Measurements from ENCODE around the gene HOXB3.

The HOXB3 gene

GRCh38 chr17:48596735-48597527, 6.9 kb upstream of the HOXB3 start (continued):
- TF ChIP-seq ZNF555 (tag by site-specific recombination; conservative IDR thresholded peaks at IDR 0.05) (no peak), ZNF639 (tag by site-specific recombination; IDR thresholded peaks at IDR 0.05) (0 out of 2 replicates have a peak, but pooled peaks have one; percentile 23), ZFHX2 (tag by site-specific recombination; conservative IDR thresholded peaks at IDR 0.05) (peak; percentile 54), ZBTB21 (tag by site-specific recombination; IDR thresholded peaks at IDR 0.05) (peak; percentile 91), ZNF311 (tag by site-specific recombination; IDR thresholded peaks at IDR 0.05; ENCODE audit: borderline replicate concordance) (no peak), ZNF157 (tag by site-specific recombination; IDR thresholded peaks at IDR 0.05) (no peak), ZBTB17 (tag by site-specific recombination; IDR thresholded peaks at IDR 0.05) (peak; percentile 74), ZNF596 (tag by site-specific recombination; IDR thresholded peaks at IDR 0.05) (peak; percentile 44; the same call in 1 of the 2 replicates), ZNF518A (tag by site-specific recombination; conservative IDR thresholded peaks at IDR 0.05; ENCODE audit: low read depth) (no peak), ZNF335 (tag by site-specific recombination; conservative IDR thresholded peaks at IDR 0.05) (peak; percentile 34; the same call in 1 of the 2 replicates), ATF2 (tag by site-specific recombination; IDR thresholded peaks at IDR 0.05; ENCODE audit: low read depth) (peak; percentile 85), IKZF3 (tag by site-specific recombination; IDR thresholded peaks at IDR 0.05) (peak; percentile 76), ZSCAN16 (tag by site-specific recombination; IDR thresholded peaks at IDR 0.05) (0 out of 2 replicates have a peak, but pooled peaks have one; percentile 8), ZNF2 (tag by site-specific recombination; IDR thresholded peaks at IDR 0.05) (peak; percentile 31; the same call in 1 of the 2 replicates), ZSCAN23 (tag by site-specific recombination; IDR thresholded peaks at IDR 0.05) (0 out of 2 replicates have a peak, but pooled peaks have one; percentile 58), CTCF (tag by site-specific recombination; IDR thresholded peaks at IDR 0.05) (peak; percentile 79), ZBTB11 (tag by site-specific recombination; conservative IDR thresholded peaks at IDR 0.05; ENCODE audit: low read depth) (peak; percentile 79), TSHZ1 (tag by site-specific recombination; IDR thresholded peaks at IDR 0.05; ENCODE audit: borderline replicate concordance) (peak; percentile 54; the same call in 1 of the 2 replicates), MYNN (tag by site-specific recombination; IDR thresholded peaks at IDR 0.05; ENCODE audit: borderline replicate concordance) (0 out of 2 replicates have a peak, but pooled peaks have one; percentile 10), EGR2 (tag by site-specific recombination; IDR thresholded peaks at IDR 0.05; ENCODE audit: low read depth) (peak; percentile 46), ZNF747 (tag by site-specific recombination; IDR thresholded peaks at IDR 0.05) (no peak)

Data from HEK293 (cell line).